Neuronal stem cell (in vitro differentiated cells): ENCODE results near the gene SFMBT1.
A peak's percentile ranks its signal among the peaks of the same experiment; 100 is the strongest.

ENCODE experiments used
- DNase-seq: peaks from one replicate; pipeline ENCODE4 v3.0.0-alpha.2; 2013; ENCODE audit warnings: low spot score
- H2AFZ ChIP-seq: one replicate; pipeline ENCODE4 v1.6.1; 2013; ENCODE audit warnings: mild to moderate bottlenecking, low read length, inconsistent platforms
- H2AK5ac ChIP-seq: 2 replicates; pipeline ENCODE4 v1.6.1; 2013; ENCODE audit warnings: low read depth, mild to moderate bottlenecking, inconsistent platforms, low read length, moderate library complexity, mixed read lengths
- H2BK120ac ChIP-seq: 2 replicates; pipeline ENCODE4 v1.6.1; 2013; ENCODE audit warnings: low read depth, mild to moderate bottlenecking, inconsistent platforms, low read length, moderate library complexity, mixed read lengths
- H2BK12ac ChIP-seq: one replicate; pipeline ENCODE4 v1.6.1; 2013; ENCODE audit warnings: low read length, inconsistent platforms
- H2BK15ac ChIP-seq: 2 replicates; pipeline ENCODE4 v1.6.1; 2013; ENCODE audit warnings: mild to moderate bottlenecking, low read length, inconsistent platforms, mixed read lengths
- H2BK5ac ChIP-seq: one replicate; pipeline ENCODE4 v1.6.1; 2013; ENCODE audit warnings: inconsistent platforms, mild to moderate bottlenecking, low read length, moderate library complexity
- H3K14ac ChIP-seq: one replicate; pipeline ENCODE4 v1.6.1; 2013; ENCODE audit warnings: low read length, inconsistent platforms
- H3K18ac ChIP-seq: 2 replicates; pipeline ENCODE4 v1.6.1; 2013; ENCODE audit warnings: low read length, inconsistent platforms
- H3K23ac ChIP-seq: 2 replicates; pipeline ENCODE4 v1.6.1; 2013; ENCODE audit warnings: low read depth, mild to moderate bottlenecking, mixed read lengths, low read length, inconsistent platforms; ENCODE audit not compliant: poor library complexity
- H3K27ac ChIP-seq: replicated peaks from 3 replicates; pipeline ENCODE4 v1.5.1; 2013; ENCODE audit warnings: low read length, inconsistent platforms
- H3K27me3 ChIP-seq, 3 experiments: 2 replicates each; pipeline ENCODE4 v1.6.1; 2013; ENCODE audit warnings: low read length in 3 of 3, mild to moderate bottlenecking in 2 of 3, inconsistent platforms in 1 of 3, low read depth in 1 of 3, mixed read lengths in 1 of 3, moderate library complexity in 1 of 3; ENCODE audit not compliant: control insufficient read depth in 3 of 3, insufficient read depth in 3 of 3
- H3K36me3 ChIP-seq, 2 donors: replicated peaks in 1 of 2; 2 replicates each; pipeline ENCODE4 v1.6.1; 2013; ENCODE audit warnings: low read length in 2 of 2; ENCODE audit not compliant: control insufficient read depth in 2 of 2, insufficient read depth in 2 of 2
- H3K4ac ChIP-seq: 2 replicates; pipeline ENCODE4 v1.6.1; 2013; ENCODE audit warnings: inconsistent platforms, mild to moderate bottlenecking, low read length, moderate library complexity
- H3K4me1 ChIP-seq, 2 donors: 1 replicate in 1 of 2; 2 replicates in 1 of 2; pipeline ENCODE4 v1.6.1; 2013; ENCODE audit warnings: low read length in 2 of 2, low read depth in 1 of 2; ENCODE audit not compliant: control insufficient read depth in 2 of 2, insufficient read depth in 1 of 2
- H3K4me2 ChIP-seq: one replicate; pipeline ENCODE4 v1.6.1; 2013; ENCODE audit warnings: mild to moderate bottlenecking, low read length, inconsistent platforms; ENCODE audit not compliant: insufficient read depth, poor library complexity, severe bottlenecking
- H3K4me3 ChIP-seq, 2 donors: 2 replicates each; pipeline ENCODE4 v1.5.1; 2013; ENCODE audit warnings: low read length in 2 of 2, mild to moderate bottlenecking in 2 of 2, inconsistent platforms in 1 of 2, moderate library complexity in 1 of 2
- H3K79me1 ChIP-seq: one replicate; pipeline ENCODE4 v1.6.1; 2013; ENCODE audit warnings: low read depth, mild to moderate bottlenecking, inconsistent platforms, low read length, moderate library complexity
- H3K9ac ChIP-seq: one replicate; pipeline ENCODE4 v1.6.1; 2013; ENCODE audit warnings: mild to moderate bottlenecking, low read depth, low read length, inconsistent platforms; ENCODE audit not compliant: poor library complexity
- H3K9me3 ChIP-seq, 2 donors: replicated peaks in 1 of 2; 2 replicates each; pipeline versions ENCODE3 to v1.6.1; 2013; ENCODE audit warnings: low read length in 2 of 2, mild to moderate bottlenecking in 2 of 2, inconsistent platforms in 1 of 2, low read depth in 1 of 2, mixed read lengths in 1 of 2, moderate library complexity in 1 of 2; ENCODE audit not compliant: control insufficient read depth in 2 of 2, insufficient read depth in 1 of 2
- H4K8ac ChIP-seq: one replicate; pipeline ENCODE4 v1.6.1; 2013; ENCODE audit warnings: low read depth, mild to moderate bottlenecking, inconsistent platforms, low read length, moderate library complexity
- H4K91ac ChIP-seq: one replicate; pipeline ENCODE4 v1.6.1; 2013; ENCODE audit warnings: low read length, low read depth, mild to moderate bottlenecking, inconsistent platforms; ENCODE audit not compliant: poor library complexity
- WGBS, 2 donors: extraction: QIAGEN DNeasy Blood & Tissue Kit; methylation state at CpG; one replicate each; pipeline ENCODE4 v1.1.7; 2013; ENCODE audit warnings: missing lambda C conversion rate in 2 of 2, mixed read lengths in 1 of 2; ENCODE audit not compliant: insufficient read length in 2 of 2, insufficient replicate concordance in 1 of 2; ENCODE audit errors: extremely low coverage in 2 of 2; 5-methylcytosine and 5-hydroxymethylcytosine counted together

The SFMBT1 gene

DNA sequence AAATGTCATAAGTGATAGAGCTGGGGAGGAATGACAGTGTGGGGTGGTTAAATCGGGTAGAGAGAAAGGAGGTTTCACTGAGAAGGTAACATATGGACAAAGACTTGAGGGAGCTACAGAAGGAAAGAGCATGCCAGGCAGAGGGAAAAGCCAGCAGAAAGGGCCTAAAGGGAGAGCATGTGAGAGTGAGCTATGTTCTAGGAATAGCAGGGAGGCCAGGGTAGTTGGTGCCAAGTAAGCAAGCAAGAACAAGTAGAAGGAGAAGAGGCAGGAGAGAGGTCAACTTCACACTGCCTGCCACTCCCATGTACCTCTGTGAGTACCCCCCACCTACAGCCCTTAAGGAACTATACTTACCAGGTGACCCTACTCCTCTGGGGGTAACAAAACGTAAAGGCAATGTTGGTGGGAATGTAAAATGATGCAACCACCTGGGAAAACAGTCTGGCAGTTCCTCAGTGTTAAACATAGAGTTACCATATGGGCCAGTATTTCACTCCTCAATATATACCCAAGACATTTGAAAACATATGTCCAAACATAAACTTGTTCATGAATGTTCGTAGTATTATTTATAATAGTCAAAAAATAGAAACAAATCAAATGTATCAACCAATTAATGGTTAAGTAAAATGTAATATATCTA lies 67.6 kb downstream of the SFMBT1 start:
- H3K4me3 ChIP-seq: no peak overlapping the region
- no peaks in the 10 kb centered on the region for H3K4me1 ChIP-seq
- H3K4me2 ChIP-seq: no peak overlapping the region
- H3K79me1 ChIP-seq: no peaks in the 10 kb centered on the region
- no peak for DNase-seq
- no peak overlapping the region for H2BK5ac ChIP-seq
- peaks cover 0 to 4% of the 10 kb centered on the region in 2 donors for H3K9me3 ChIP-seq
- no peak overlapping the region for H3K27ac ChIP-seq
- no peak overlapping the region for H3K23ac ChIP-seq
- whole genome bisulfite sequencing, 2 donors: 100% methylated on average over 1 of the region's 3 CpGs; no CpG with 5 or more reads in 1 of the 2 donors
- peaks cover 0 to 2% of the 10 kb centered on the region in 2 donors for H3K36me3 ChIP-seq
- H4K8ac ChIP-seq: no peak overlapping the region
- H2AFZ ChIP-seq: no peak overlapping the region
- H3K4ac ChIP-seq: no peak overlapping the region
- H4K91ac ChIP-seq: no peak overlapping the region
- no peak overlapping the region for H2BK120ac ChIP-seq
- no peak overlapping the region for H2BK12ac ChIP-seq
- no peak overlapping the region for H3K18ac ChIP-seq
- peak overlapping the region; percentile 56 for H3K14ac ChIP-seq
- H3K27me3 ChIP-seq: no peaks in the 10 kb centered on the region
- no peak overlapping the region for H2BK15ac ChIP-seq
- H3K9ac ChIP-seq: no peak overlapping the region
- H2AK5ac ChIP-seq: no peak overlapping the region

DNA sequence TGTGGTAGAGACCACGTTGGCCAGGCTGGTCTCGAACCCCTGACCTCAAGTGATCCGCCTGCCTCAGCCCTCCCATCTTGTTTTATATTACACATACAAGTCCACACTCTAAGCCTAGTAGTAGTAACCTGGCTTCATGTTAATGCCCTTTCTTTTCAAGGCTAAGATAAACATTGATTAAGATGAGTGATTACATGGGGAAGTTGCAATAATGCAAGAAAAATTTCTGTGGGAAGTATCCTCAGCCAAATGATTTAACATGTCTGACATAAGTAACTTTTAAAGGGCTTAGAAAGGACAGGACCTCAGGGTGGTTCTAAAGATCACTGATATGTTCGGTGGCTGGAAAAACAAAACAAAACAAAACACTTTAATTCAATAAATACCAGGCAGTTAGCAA lies 72.1 kb downstream of the SFMBT1 start:
- Histone ChIP-seq H2AK5ac (no peak overlapping the region), H2BK5ac (no peak overlapping the region), H4K91ac (no peak overlapping the region), H3K27ac (no peak overlapping the region), H3K18ac (no peak overlapping the region), H3K14ac (no peak overlapping the region), H3K4me3 (no peak overlapping the region), H3K4me2 (no peak overlapping the region), H3K36me3 (peaks cover 0 to 2% of the 10 kb centered on the region in 2 donors), H3K4me1 (no peaks in the 10 kb centered on the region), H3K79me1 (peaks cover 3% of the 10 kb centered on the region), H3K23ac (no peak overlapping the region), H3K9ac (no peak overlapping the region), H2BK15ac (no peak overlapping the region), H3K27me3 (no peaks in the 10 kb centered on the region), H3K9me3 (no peaks in the 10 kb centered on the region), H4K8ac (no peak overlapping the region), H2BK120ac (no peak overlapping the region), H2AFZ (no peak overlapping the region), H2BK12ac (no peak overlapping the region), H3K4ac (no peak overlapping the region)
- WGBS, 2 donors: no CpG with 5 or more reads among the region's 4 CpGs
- DNase-seq: no peak

DNA sequence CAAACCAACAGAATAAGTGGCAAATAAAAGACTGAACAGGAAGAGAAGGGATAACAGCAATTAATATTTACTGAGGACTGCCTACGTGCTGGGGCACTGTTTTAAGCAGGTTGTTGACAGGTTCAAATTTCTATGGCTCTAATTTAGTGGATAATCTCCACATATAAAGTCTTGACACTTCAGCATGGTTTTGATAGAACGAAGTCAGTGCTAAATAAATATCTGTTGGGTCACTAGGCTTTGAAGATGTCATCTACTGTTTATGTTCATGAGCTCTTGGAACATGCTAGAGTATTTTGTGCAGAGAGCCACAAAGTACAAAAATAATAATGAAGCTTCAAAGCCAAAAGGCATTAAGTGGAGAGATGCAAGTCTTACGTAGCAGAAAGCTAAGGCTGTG lies 74.0 kb downstream of the SFMBT1 start:
- H3K27me3 ChIP-seq: no peaks in the 10 kb centered on the region
- peaks cover 3% of the 10 kb centered on the region for H3K79me1 ChIP-seq
- no peak overlapping the region for H3K14ac ChIP-seq
- H2BK15ac ChIP-seq: no peak overlapping the region
- no peak overlapping the region for H3K4ac ChIP-seq
- H2BK12ac ChIP-seq: no peak overlapping the region
- no peaks in the 10 kb centered on the region for H3K9me3 ChIP-seq
- H3K4me3 ChIP-seq: no peak overlapping the region
- H2AK5ac ChIP-seq: no peak overlapping the region
- no peak overlapping the region for H2BK5ac ChIP-seq
- no peak for DNase-seq
- no peaks in the 10 kb centered on the region for H3K4me1 ChIP-seq
- no peak overlapping the region for H3K27ac ChIP-seq
- no peak overlapping the region for H3K9ac ChIP-seq
- no peak overlapping the region for H3K18ac ChIP-seq
- H4K8ac ChIP-seq: no peak overlapping the region
- H3K36me3 ChIP-seq: peaks cover 0 to 15% of the 10 kb centered on the region in 2 donors
- H4K91ac ChIP-seq: no peak overlapping the region
- H2BK120ac ChIP-seq: no peak overlapping the region
- no peak overlapping the region for H3K23ac ChIP-seq
- WGBS, 2 donors: no CpG with 5 or more reads among the region's 3 CpGs
- no peak overlapping the region for H3K4me2 ChIP-seq
- H2AFZ ChIP-seq: no peak overlapping the region

DNA sequence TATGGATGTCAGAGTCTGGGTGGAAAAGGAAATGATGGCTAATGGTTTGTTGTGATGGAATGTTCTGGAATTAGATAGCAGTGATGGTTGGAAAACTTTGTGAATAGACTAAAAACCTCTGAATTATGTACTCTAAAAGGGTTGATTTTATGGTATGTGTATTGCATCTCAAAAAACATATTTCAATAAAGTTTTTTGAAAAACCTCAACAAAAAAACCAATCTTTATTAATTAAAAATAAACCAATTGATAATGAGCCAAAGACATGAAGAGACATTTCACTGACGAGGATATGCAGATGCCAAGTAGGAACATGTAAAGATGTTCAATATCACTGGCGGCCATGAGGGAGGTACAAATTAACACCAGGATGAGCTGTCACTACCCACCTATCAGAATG lies 78.5 kb downstream of the SFMBT1 start:
- Histone ChIP-seq H3K4me2 (no peak overlapping the region), H2AK5ac (no peak overlapping the region), H3K27ac (no peak overlapping the region), H4K91ac (no peak overlapping the region), H2BK12ac (no peak overlapping the region), H3K4me1 (no peaks in the 10 kb centered on the region), H3K4ac (no peak overlapping the region), H3K14ac (no peak overlapping the region), H4K8ac (no peak overlapping the region), H2BK5ac (no peak overlapping the region), H2BK15ac (no peak overlapping the region), H2BK120ac (no peak overlapping the region), H3K9ac (no peak overlapping the region), H3K23ac (no peak overlapping the region), H2AFZ (no peak overlapping the region), H3K9me3 (peaks cover 0 to 11% of the 10 kb centered on the region in 2 donors), H3K79me1 (no peaks in the 10 kb centered on the region), H3K27me3 (no peaks in the 10 kb centered on the region), H3K18ac (no peak overlapping the region), H3K36me3 (peaks cover 0 to 30% of the 10 kb centered on the region in 2 donors), H3K4me3 (no peak overlapping the region)
- no peak for DNase-seq
- WGBS, 2 donors: no CpG with 5 or more reads among the region's 2 CpGs
